ENCODE results near the gene NRF1. TPM values are rescaled to one million over a fixed set of nuclear protein-coding genes. Genes with fewer than 3 reads are reported as not detected.

NRF1 gene
- total and polyA plus RNA-seq, 2 of the 8 experiments (the other 6 are each of a cell fraction or from before 2014, with no cell fraction given), result 18.2 to 21.4 TPM

DNA sequence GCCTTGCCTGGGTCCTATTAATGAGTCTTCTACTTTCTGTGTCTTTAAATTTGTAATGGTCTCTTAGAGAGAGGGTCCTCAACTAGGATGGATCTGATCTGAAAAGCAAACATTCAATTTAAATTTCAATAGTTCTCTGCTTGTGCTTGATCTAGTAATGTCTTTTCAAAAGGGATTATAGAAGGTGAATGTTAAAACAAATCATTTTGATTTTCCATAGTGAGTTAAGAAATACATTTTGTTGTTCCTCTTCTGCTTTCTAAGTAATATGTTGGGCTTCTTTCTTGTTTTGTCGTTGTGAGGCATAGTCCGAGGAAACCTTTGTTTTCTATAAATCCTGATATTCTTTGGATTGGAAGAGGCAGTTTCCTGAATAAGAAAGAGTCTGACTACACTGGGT, 18.8 kb downstream of the NRF1 start (continued):
- TF ChIP-seq, protein P1, sequence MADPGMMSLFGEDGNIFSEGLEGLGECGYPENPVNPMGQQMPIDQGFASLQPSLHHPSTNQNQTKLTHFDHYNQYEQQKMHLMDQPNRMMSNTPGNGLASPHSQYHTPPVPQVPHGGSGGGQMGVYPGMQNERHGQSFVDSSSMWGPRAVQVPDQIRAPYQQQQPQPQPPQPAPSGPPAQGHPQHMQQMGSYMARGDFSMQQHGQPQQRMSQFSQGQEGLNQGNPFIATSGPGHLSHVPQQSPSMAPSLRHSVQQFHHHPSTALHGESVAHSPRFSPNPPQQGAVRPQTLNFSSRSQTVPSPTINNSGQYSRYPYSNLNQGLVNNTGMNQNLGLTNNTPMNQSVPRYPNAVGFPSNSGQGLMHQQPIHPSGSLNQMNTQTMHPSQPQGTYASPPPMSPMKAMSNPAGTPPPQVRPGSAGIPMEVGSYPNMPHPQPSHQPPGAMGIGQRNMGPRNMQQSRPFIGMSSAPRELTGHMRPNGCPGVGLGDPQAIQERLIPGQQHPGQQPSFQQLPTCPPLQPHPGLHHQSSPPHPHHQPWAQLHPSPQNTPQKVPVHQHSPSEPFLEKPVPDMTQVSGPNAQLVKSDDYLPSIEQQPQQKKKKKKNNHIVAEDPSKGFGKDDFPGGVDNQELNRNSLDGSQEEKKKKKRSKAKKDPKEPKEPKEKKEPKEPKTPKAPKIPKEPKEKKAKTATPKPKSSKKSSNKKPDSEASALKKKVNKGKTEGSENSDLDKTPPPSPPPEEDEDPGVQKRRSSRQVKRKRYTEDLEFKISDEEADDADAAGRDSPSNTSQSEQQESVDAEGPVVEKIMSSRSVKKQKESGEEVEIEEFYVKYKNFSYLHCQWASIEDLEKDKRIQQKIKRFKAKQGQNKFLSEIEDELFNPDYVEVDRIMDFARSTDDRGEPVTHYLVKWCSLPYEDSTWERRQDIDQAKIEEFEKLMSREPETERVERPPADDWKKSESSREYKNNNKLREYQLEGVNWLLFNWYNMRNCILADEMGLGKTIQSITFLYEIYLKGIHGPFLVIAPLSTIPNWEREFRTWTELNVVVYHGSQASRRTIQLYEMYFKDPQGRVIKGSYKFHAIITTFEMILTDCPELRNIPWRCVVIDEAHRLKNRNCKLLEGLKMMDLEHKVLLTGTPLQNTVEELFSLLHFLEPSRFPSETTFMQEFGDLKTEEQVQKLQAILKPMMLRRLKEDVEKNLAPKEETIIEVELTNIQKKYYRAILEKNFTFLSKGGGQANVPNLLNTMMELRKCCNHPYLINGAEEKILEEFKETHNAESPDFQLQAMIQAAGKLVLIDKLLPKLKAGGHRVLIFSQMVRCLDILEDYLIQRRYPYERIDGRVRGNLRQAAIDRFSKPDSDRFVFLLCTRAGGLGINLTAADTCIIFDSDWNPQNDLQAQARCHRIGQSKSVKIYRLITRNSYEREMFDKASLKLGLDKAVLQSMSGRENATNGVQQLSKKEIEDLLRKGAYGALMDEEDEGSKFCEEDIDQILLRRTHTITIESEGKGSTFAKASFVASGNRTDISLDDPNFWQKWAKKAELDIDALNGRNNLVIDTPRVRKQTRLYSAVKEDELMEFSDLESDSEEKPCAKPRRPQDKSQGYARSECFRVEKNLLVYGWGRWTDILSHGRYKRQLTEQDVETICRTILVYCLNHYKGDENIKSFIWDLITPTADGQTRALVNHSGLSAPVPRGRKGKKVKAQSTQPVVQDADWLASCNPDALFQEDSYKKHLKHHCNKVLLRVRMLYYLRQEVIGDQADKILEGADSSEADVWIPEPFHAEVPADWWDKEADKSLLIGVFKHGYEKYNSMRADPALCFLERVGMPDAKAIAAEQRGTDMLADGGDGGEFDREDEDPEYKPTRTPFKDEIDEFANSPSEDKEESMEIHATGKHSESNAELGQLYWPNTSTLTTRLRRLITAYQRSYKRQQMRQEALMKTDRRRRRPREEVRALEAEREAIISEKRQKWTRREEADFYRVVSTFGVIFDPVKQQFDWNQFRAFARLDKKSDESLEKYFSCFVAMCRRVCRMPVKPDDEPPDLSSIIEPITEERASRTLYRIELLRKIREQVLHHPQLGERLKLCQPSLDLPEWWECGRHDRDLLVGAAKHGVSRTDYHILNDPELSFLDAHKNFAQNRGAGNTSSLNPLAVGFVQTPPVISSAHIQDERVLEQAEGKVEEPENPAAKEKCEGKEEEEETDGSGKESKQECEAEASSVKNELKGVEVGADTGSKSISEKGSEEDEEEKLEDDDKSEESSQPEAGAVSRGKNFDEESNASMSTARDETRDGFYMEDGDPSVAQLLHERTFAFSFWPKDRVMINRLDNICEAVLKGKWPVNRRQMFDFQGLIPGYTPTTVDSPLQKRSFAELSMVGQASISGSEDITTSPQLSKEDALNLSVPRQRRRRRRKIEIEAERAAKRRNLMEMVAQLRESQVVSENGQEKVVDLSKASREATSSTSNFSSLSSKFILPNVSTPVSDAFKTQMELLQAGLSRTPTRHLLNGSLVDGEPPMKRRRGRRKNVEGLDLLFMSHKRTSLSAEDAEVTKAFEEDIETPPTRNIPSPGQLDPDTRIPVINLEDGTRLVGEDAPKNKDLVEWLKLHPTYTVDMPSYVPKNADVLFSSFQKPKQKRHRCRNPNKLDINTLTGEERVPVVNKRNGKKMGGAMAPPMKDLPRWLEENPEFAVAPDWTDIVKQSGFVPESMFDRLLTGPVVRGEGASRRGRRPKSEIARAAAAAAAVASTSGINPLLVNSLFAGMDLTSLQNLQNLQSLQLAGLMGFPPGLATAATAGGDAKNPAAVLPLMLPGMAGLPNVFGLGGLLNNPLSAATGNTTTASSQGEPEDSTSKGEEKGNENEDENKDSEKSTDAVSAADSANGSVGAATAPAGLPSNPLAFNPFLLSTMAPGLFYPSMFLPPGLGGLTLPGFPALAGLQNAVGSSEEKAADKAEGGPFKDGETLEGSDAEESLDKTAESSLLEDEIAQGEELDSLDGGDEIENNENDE (IDR thresholded peaks at IDR 0.05; ENCODE audit: insufficient replicate concordance, low read length), result no peak
- no peak for TF ChIP-seq CBX5 (IDR thresholded peaks at IDR 0.05; ENCODE audit: low read depth, low read length)
- no peak for TF ChIP-seq SUZ12 (IDR thresholded peaks at IDR 0.05; ENCODE audit: low read length)
- TF ChIP-seq KDM1A (IDR thresholded peaks at IDR 0.05; ENCODE audit: borderline replicate concordance, low read length), result no peak
